GM18873 (cell line): ENCODE measurements around the gene ACBD6.

Experiments
- ATAC-seq: cut with Tn5 transposase; IDR thresholded peaks from one replicate; pipeline ENCODE4 v1.9.1; 2021; ENCODE audit warnings: mild to moderate bottlenecking, moderate library complexity, moderate number of reproducible peaks; ENCODE audit not compliant: unreplicated experiment, low FRiP score

The ACBD6 gene

DNA sequence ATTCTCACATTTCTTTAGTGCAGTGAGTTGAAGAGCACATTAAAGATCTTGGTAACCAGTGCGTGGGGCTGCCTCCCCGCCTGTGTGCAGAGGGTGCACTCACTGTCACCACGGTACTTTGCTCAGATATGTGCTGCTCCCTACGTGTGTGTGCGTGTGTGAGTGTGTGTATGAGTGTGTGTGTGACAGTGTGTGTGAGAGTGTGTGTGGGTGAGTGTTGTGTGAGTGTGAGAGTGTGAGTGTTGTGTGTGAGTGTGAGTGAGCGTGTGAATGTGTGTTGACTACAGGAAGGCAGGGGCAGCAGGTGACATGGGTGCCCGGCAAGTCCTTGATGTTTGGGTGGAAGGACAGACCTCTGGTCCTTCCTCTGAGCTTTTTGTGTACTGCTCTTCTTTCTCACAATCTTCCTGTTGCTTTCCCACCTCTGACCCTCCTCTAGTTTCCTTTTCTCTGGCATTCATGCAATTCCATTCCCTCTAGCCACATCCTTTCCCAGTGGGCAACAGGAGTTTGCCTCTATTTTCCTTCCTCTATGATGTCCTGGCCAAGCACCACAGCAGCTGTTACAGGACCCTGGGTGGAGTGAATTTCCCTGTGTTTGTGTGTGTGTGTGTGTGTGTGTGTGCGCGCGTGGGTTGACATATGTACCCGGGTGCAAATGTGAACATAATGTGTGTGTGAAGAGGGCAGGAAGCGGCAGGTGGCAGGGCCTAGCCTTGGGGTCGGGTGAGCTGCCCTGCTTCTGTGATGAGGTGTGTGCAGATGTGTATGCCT is 252.5 kb downstream of the ACBD6 start:
- ATAC-seq = no peak

DNA sequence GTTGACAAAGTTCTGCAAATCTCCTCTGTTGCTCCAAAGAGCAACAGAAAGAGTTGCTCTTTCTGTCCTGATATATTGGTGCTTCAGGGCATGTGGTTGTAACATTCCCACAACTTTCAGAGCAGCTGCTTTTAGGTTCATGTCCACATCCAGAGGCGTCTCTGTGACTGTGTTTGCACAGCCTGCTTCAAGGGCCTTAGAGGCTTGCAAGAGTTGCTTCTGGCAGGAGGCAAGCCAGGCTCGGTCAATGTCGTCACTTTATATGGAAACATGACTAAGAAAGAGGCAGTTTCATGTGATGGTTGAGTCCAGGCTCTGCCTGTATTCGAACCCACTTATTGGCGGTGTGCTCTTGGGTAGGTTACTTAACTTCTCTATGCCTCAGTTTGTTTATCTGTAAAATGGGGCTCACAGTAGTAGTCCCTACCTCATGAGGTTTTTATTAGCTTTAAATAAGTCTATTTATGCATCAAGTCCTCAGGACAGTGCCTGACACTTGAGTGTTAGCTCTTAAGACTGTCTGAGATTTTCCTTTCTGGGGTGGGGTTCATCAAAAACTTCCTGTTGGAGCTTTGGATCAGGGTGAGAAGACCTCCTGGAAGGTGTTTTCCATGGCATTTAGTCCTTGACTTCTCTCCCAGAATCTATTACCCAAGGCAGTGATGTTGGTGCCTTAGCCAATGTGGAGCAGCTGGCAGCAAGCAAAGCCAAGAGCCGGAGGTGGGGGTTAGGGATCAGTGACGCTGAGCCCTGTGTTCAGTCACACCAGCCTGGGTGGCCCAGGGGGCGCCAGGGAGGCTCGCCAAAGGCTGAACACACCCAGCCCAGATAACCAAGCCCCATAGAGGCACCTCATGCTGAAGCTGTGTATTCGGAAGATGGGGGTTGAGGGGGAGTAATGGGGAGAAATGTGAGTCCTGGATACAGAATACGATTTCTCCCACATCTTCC is 253.4 kb downstream of the ACBD6 start:
- no peak for ATAC-seq

- no peak for ATAC-seq
Observed at GRCh38 chr1:180248176-180248575, 254.2 kb downstream of the ACBD6 start.

DNA sequence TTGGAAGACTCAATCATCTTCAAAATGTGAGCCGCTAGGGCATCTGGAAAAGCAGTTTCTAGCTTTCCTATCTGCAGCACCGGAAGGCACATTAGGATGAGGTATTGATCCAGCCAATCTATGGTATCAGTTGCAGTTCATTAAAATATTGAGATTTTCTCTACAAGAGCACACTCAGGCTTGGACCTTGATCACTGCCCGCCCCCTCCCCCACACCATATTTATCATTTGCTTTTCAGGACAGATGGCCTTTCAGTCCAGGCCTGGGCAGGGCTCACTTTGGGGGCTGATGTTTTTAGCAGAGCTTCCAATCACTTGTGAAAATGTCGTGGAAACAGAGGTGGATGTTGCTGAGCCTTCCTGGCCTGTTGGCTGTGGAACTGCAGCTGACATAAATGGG is 254.8 kb downstream of the ACBD6 start:
- no peak for ATAC-seq

DNA sequence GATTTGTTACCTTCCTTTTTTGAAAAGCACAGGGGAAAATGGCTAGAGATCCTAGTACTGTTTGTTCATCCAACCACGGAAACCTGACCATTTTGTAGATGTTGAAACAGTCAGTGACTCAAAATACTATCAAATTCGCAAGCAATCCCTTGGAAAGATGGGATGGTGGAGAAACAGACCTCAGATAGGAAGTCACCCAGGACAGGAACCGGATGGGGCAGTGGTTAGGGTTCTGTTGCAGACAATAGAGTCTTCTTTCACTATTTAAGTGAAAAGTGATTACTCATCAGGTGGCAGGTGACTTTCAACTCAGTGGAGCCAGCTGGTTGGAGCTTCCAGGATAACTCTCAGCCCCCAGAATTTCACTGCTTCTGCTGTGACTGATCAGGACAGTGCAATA is 255.3 kb downstream of the ACBD6 start:
- no peak for ATAC-seq

GRCh38 chr1:180246579-180246978 is 255.8 kb downstream of the ACBD6 start:
- ATAC-seq = no peak

DNA sequence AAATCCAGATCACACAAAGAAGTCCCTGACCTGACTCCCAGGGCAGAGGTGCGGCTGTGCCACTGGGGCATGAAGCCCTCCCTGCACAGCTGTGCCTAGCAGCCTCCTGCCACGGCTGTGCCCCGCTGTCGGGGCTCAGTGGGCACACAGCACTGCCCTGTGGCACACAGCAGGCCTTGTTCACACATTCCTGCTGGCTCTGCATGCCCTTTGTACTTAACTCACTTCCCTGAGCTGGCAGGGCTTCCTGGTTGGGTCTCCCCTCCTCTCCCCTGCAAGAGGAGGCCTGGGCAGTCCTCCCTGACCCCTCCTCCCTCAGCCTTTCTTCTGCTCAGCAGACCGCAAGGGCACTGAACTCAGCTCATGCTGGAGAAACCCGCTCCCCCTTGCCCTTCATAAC is 257.5 kb downstream of the ACBD6 start:
- ATAC-seq = no peak

DNA sequence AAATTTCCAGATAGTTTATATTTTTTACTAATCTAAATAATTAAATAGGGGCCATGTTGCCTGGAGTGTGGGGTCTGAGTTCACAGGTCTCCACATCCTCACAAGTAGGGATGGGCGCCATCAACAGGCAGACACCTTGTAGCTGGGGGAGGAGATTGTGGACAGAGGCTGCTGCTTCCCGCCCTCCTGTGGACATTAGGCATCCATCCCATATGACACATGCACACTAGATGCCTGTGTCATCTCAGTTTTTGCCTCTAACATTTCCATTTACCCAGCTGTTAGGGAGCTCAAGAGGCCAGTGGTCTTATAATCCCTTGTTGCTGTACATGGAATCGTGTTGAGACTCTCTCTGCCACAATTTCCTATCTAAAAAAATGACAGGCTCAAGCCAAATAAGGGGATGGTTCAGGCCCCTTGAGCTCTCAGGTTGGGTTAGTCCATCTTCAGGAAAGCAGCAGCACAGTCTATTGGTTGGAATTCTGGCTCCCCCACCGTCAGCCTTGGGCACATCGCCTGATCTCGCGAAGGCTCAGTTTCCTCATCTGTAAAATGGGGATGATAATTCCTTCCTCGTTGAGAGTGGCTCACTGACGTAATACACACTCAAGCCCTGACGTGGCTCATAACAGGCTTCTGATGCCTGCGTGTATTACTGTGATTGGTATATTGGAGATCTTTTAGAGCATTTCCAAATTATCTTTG is 258.7 kb downstream of the ACBD6 start:
- ATAC-seq = no peak

DNA sequence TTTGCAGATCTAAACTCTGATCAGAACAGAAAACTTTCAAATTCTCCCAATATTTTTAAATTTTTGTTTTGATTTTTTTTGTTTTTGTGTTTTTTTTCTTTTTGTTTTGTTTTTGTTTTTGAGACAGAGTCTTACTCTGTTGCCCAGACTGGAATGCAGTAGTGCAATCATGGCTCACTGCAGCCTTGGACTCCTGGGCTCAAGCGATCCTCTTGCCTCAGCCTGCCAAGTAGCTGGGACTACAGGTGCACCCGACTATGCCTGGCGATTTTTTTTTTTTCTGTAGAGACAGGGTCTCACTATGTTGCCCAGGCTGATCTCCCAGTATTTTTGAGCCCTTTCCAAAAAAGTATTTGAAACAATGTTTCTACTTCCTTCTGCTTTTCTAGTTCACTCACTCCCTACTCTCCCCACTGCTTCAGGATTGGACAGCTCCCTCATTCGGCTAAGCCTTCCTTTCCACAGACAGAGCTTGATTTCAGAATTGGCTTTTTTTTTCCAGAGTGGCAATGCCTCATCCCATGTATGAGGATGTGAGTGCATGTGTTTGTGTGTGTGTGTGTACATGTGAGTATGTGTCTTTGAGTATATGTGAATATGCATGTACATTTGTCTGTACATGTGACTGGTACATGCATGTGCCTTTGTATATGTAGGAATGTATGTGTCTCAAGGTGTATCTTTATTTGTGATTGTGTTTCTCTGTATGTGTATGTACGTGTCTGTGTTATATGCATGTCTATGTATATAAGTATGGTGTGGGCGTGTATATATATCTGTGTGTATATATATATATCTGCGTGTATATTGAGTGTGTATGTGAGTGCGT is 260.4 kb downstream of the ACBD6 start:
- no peak for ATAC-seq

DNA sequence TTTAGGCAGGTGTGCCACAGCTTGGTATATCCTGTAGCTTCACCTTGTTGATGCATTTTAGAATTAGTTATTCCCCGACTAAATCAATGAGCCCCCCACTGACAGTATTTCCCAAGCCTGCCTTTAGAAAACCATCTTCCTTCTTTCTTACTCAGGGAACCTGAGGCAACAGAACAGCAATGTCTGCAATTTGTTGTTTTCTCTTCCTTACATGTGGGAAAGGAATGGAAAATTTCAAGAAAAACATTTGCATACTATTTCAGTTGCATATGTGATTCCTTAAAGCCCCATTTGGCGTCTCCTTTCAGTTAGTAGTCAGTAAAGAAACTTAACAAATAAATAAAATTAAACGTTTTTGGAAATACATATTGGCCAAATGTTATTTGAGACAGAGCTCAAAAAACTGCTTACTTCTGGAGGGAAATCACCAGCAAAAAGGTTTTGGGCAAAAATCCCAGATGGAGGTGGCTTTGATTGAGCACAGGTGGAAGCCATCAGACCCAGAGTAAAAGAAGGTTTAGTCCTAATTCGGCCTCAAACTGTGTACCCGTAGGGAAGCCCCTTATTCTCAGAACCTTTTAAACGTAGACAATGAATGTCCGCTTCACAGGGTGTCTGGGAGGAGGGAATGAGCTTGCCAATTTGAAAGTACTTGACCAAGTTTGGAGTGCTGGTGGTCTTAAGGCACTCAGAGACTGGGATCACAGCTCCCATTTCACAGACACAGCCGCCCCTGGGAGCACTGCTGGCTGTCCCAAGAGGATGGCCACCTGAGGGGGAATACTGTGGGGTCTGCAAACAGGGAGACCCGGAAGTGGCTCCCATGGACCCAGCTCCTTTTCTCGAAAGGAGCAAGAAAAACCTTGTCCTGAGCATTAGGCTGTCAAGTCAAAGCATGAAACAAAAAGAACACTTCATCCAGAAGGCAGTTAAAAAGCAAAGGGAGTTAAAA is 263.0 kb downstream of the ACBD6 start:
- no peak for ATAC-seq

DNA sequence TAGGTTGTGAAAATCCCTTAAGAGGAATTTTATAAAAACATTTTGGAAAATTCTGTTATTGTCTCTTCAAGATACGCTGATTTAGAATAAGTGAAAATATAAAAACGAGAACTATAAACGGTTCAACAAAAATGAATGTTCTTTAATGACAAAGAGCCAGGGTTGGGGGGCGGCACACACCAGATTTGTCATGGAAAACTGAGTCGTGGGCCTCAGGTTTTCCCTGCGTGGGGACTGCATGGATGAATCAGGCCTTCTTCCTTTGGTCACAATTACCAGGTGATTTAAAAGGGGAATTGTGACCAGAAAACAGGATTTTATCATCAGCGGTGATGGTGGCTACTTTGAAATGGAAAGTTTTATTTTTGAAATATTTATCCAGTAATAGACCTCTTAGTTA is 263.7 kb downstream of the ACBD6 start:
- ATAC-seq = no peak
